SU-DHL-6 (cell line): ENCODE results near the gene NTM.

Source experiments
- EZH2phosphoT487 ChIP-seq: fragments of 200-600 bp; sonication (generic), shearing (Covaris generic); conservative IDR thresholded peaks from 2 replicates; pipeline ENCODE4 v1.6.1; 2018; ENCODE audit warnings: mild to moderate bottlenecking, antibody characterized with exemption, low read length, moderate library complexity, mixed read lengths
- TF ChIP-seq, protein P1 (sequence below): fragments of 200-600 bp; sonication (generic); IDR thresholded peaks from one replicate; pipeline ENCODE4 v1.5.1; 2017; ENCODE audit warnings: antibody characterized with exemption, mild to moderate bottlenecking, low read length, moderate library complexity; ENCODE audit not compliant: insufficient read depth, poor library complexity, severe bottlenecking

DNA sequence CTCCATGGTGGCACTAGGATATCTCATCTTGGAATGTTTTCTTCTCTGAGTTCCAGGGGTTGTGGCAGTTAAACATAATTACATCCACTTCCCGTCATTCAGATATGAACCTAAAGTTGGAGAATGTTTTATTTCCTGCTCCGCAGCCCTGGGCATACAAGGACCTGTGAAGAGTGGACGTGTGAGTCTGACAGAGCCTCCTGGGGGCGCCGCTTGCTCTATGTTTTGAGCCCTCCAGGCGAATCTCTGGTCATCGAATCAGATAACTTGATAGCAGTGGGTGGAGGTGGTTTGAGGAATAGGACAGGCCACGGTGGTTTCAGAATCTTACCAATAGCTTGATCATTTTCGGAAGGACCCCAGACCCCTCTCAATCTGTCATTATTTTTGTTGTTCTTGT is 174.2 kb downstream of the NTM start:
- TF ChIP-seq, protein P1, sequence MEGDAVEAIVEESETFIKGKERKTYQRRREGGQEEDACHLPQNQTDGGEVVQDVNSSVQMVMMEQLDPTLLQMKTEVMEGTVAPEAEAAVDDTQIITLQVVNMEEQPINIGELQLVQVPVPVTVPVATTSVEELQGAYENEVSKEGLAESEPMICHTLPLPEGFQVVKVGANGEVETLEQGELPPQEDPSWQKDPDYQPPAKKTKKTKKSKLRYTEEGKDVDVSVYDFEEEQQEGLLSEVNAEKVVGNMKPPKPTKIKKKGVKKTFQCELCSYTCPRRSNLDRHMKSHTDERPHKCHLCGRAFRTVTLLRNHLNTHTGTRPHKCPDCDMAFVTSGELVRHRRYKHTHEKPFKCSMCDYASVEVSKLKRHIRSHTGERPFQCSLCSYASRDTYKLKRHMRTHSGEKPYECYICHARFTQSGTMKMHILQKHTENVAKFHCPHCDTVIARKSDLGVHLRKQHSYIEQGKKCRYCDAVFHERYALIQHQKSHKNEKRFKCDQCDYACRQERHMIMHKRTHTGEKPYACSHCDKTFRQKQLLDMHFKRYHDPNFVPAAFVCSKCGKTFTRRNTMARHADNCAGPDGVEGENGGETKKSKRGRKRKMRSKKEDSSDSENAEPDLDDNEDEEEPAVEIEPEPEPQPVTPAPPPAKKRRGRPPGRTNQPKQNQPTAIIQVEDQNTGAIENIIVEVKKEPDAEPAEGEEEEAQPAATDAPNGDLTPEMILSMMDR = no peak
- TF ChIP-seq EZH2phosphoT487 = no peak
